Activated CD8-positive, alpha-beta memory T cell treated with anti-CD3 and anti-CD28 coated beads for 24 hours (primary cell): ENCODE data around the gene NDUFB2.
"Not testable (repeated sequence)": the region's sequence is repeated elsewhere in the genome, so short reads cannot be mapped to it uniquely, and the experiment has no call there.

Experiments used
- DNase-seq: peaks from one replicate; pipeline ENCODE4 v3.0.0-alpha.2; 2020

The NDUFB2 gene

GRCh38 chr7:140693849-140694248 lies 2.7 kb upstream of the NDUFB2 start:
- not testable (repeated sequence) for DNase-seq

GRCh38 chr7:140694592-140694991 lies 1.9 kb upstream of the NDUFB2 start:
- DNase-seq: no peak

- DNase-seq: no peak
These were observed 1.1 kb upstream of the NDUFB2 start for GRCh38 chr7:140695381-140695780.

- DNase-seq: no peak
These were observed 356 bp upstream of the NDUFB2 start for GRCh38 chr7:140696024-140696679.

- DNase-seq: no peak
These were observed 1.1 kb downstream of the NDUFB2 start for GRCh38 chr7:140697447-140698143.

- DNase-seq: no peak
These were observed 2.0 kb downstream of the NDUFB2 start for GRCh38 chr7:140698477-140698876.

- DNase-seq: no peak
These were observed 6.3 kb downstream of the NDUFB2 start for GRCh38 chr7:140702774-140703173.

- no peak for DNase-seq
These were observed 7.7 kb downstream of the NDUFB2 start for GRCh38 chr7:140704205-140704604.

- no peak for DNase-seq
These were observed 10.6 kb downstream of the NDUFB2 start for GRCh38 chr7:140707132-140707531.

- DNase-seq: not testable (repeated sequence)
These were observed 12.3 kb downstream of the NDUFB2 start for GRCh38 chr7:140708764-140709163.

- not testable (repeated sequence) for DNase-seq
These were observed 15.9 kb downstream of the NDUFB2 start for GRCh38 chr7:140712392-140712791.

GRCh38 chr7:140714331-140715040 lies 18.0 kb downstream of the NDUFB2 start:
- DNase-seq: no peak

GRCh38 chr7:140719721-140720120 lies 23.2 kb downstream of the NDUFB2 start:
- DNase-seq: no peak

- DNase-seq: no peak
These were observed 25.7 kb downstream of the NDUFB2 start for GRCh38 chr7:140722254-140722653.

- DNase-seq: no peak
These were observed 26.5 kb downstream of the NDUFB2 start for GRCh38 chr7:140723006-140723405.

GRCh38 chr7:140723574-140723973 lies 27.1 kb downstream of the NDUFB2 start:
- no peak for DNase-seq

GRCh38 chr7:140724706-140725105 lies 28.2 kb downstream of the NDUFB2 start:
- DNase-seq: no peak

GRCh38 chr7:140726281-140726680 lies 29.8 kb downstream of the NDUFB2 start:
- no peak for DNase-seq

GRCh38 chr7:140732416-140732815 lies 35.9 kb downstream of the NDUFB2 start:
- no peak for DNase-seq

- DNase-seq: no peak
These were observed 37.6 kb downstream of the NDUFB2 start for GRCh38 chr7:140734096-140734495.

GRCh38 chr7:140734729-140735128 lies 38.2 kb downstream of the NDUFB2 start:
- no peak for DNase-seq

- no peak for DNase-seq
These were observed 41.8 kb downstream of the NDUFB2 start for GRCh38 chr7:140738280-140738679.

GRCh38 chr7:140743255-140743654 lies 46.7 kb downstream of the NDUFB2 start:
- not testable (repeated sequence) for DNase-seq

GRCh38 chr7:140744005-140744404 lies 47.5 kb downstream of the NDUFB2 start:
- no peak for DNase-seq
